ENCODE data around the gene PLSCR4.

Gene PLSCR4

GRCh38 chr3:146142757-146143156 is 108.1 kb downstream of the PLSCR4 start:
- TF ChIP-seq CTCF (conservative IDR thresholded peaks at IDR 0.05; ENCODE audit: low read depth, low read length): no peak
- no peak overlapping the region for H3K4me3 ChIP-seq (ENCODE audit: low read length)
- peak; percentile 84 for DNase-seq (ENCODE audit: low read depth)
